GM21360 (cell line): ENCODE results near the gene ENPP3.

Experiments
- ATAC-seq: cut with Tn5 transposase; IDR thresholded peaks from one replicate; pipeline ENCODE4 v1.9.1; 2021; ENCODE audit warnings: mild to moderate bottlenecking, moderate library complexity; ENCODE audit not compliant: unreplicated experiment

The ENPP3 gene

GRCh38 chr6:131763749-131764148, 126.6 kb downstream of the ENPP3 start:
- ATAC-seq = no peak

- no peak for ATAC-seq
Observed at GRCh38 chr6:131764350-131764749, 127.2 kb downstream of the ENPP3 start.

- no peak for ATAC-seq
Observed at GRCh38 chr6:131765081-131765803, 128.1 kb downstream of the ENPP3 start.

GRCh38 chr6:131765804-131766135, 128.7 kb downstream of the ENPP3 start:
- no peak for ATAC-seq

GRCh38 chr6:131766631-131767030, 129.5 kb downstream of the ENPP3 start:
- ATAC-seq = no peak

- no peak for ATAC-seq
Observed at GRCh38 chr6:131768964-131769363, 131.9 kb downstream of the ENPP3 start.

- ATAC-seq = no peak
Observed at GRCh38 chr6:131769385-131770141, 132.5 kb downstream of the ENPP3 start.

- ATAC-seq = no peak
Observed at GRCh38 chr6:131770776-131771175, 133.7 kb downstream of the ENPP3 start.

GRCh38 chr6:131773284-131773950, 136.3 kb downstream of the ENPP3 start:
- no peak for ATAC-seq

- ATAC-seq = no peak
Observed at GRCh38 chr6:131775886-131776285, 138.8 kb downstream of the ENPP3 start.

GRCh38 chr6:131776985-131777384, 139.9 kb downstream of the ENPP3 start:
- ATAC-seq = no peak

GRCh38 chr6:131778169-131778568, 141.1 kb downstream of the ENPP3 start:
- no peak for ATAC-seq

GRCh38 chr6:131779304-131779703, 142.2 kb downstream of the ENPP3 start:
- ATAC-seq = no peak

GRCh38 chr6:131780600-131780999, 143.5 kb downstream of the ENPP3 start:
- no peak for ATAC-seq

GRCh38 chr6:131781687-131782086, 144.6 kb downstream of the ENPP3 start:
- no peak for ATAC-seq

GRCh38 chr6:131782764-131783163, 145.7 kb downstream of the ENPP3 start:
- ATAC-seq = no peak

GRCh38 chr6:131784561-131784960, 147.5 kb downstream of the ENPP3 start:
- ATAC-seq = no peak

GRCh38 chr6:131787079-131787478, 150.0 kb downstream of the ENPP3 start:
- no peak for ATAC-seq

GRCh38 chr6:131787766-131788712, 150.9 kb downstream of the ENPP3 start:
- ATAC-seq = no peak

GRCh38 chr6:131789219-131789618, 152.1 kb downstream of the ENPP3 start:
- no peak for ATAC-seq

- ATAC-seq = no peak
Observed at GRCh38 chr6:131791476-131791875, 154.4 kb downstream of the ENPP3 start.
